Hematopoietic multipotent progenitor cell (in vitro differentiated cells): Measurements from ENCODE around the gene CYP27C1. TPM values are rescaled to one million over a fixed set of nuclear protein-coding genes. Genes with fewer than 3 reads are reported as not detected.

Source experiments
- DNase-seq, 3 donors: peaks; one replicate each; pipeline ENCODE4 v3.0.0-alpha.2; 2011 to 2015; ENCODE audit warnings: low read depth in 2 of 3, low spot score in 2 of 3
- small RNA-seq: library from RNA; depleted of rRNA; stranded (forward); fragments of <200 nt; gene quantifications from one replicate; pipeline ENCODE3, GENCODE V24; 2012
- total RNA-seq: library from RNA; depleted of rRNA; stranded (reverse); fragments of >200 nt; gene quantifications from one replicate; pipeline ENCODE4 v1.2.3, GENCODE V29; 2012

CYP27C1 gene
- total RNA-seq, 1 donor, result not detected

DNA sequence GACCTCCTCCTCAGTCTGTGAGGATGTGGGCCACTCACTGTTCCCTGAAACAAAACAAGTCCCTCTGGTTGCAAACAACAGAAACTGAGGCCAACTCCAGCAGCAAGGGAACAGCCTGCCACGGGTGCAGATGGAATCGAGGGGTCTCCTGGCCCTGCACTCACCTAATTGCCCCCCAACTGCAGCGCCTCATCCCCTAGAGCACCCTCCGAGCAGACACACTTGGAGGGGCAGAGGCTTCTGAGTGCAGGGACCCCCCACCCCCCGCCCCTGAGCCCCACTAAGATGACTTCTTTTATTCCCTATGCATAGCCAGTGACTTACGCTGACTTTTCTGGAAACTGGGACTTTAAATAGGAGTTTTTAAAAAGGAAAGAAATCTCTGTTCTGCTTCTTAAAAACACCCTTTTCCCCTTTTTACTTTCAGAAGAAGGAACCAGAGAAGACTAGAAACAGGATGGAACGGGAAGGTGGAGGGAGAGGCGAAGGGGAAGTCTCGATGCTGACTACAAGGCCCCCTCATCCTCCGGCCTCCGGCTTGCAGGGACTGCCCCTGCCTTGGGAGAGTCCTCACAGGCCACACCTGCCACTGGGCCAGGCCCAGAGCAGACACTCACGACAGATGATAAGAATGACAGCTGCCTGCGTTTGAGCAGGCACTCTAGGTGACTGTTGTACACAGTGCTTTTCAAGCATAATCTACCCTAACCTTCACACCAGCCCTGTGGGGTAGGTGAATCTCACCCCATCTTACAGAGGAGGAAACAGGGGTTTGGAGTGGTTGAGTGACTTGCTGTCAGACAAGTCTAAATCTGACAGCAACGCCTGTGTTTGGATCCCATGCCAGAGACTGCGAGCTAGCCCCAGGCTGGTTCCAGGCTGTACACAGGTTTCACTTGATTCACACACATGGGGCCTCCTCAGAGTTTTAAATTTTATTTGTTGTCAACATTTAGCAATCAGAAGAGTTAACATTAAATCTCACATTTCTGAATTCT, 85.0 kb downstream of the CYP27C1 start:
- no peak for DNase-seq

DNA sequence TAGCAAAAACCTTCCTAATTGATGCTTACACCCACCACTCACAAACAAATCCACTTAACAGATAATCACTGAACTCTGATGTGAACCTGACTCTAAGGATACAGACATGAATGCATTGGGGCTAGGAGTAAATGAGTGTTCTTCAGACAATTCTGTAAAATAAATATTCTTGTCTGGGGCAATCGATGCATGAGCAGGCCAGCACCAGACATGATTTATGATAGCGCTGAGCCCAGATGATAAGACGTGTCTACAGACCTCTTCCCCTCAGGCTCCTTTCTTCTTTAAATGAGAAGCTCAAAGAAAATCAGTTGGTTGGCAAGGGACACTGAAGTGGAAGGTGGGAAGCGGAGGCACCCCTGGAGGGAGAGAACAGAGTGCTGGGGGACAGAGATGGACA, 85.9 kb downstream of the CYP27C1 start:
- DNase-seq, result no peak

Small RNA genes lying within 50 kb of the gene (small RNA-seq; reads per million reads assigned to genes)
- not detected for gene NIFKP9

Other genes with a start within 250 kb of the CYP27C1 start
- 66.0 TPM for gene BIN1, start 113.1 kb downstream of the CYP27C1 start, total RNA-seq
- gene ERCC3, start 73.8 kb upstream of the CYP27C1 start, total RNA-seq, result 49.8 TPM
- gene MAP3K2, start 167.7 kb upstream of the CYP27C1 start, total RNA-seq, result 24.8 TPM
- gene PROC, start 198.1 kb upstream of the CYP27C1 start, total RNA-seq, result 1.1 TPM